DND-41 (cell line): ENCODE measurements around the gene SLC2A10.

Experiments
- CTCF ChIP-seq: IDR thresholded peaks from 2 replicates; pipeline ENCODE4 v1.5.1; 2012; ENCODE audit warnings: borderline replicate concordance, low read length, moderate library complexity, mild to moderate bottlenecking; ENCODE audit not compliant: poor library complexity, severe bottlenecking; ENCODE audit errors: extremely low read depth
- EZH2 ChIP-seq: IDR thresholded peaks from 3 replicates; pipeline ENCODE4 v1.6.1; 2012; ENCODE audit warnings: borderline replicate concordance, low read depth, mild to moderate bottlenecking, moderate library complexity, low read length, inconsistent platforms; ENCODE audit not compliant: severe bottlenecking

GRCh38 chr20:46721476-46721875 lies 12.0 kb downstream of the SLC2A10 start:
- no peak for TF ChIP-seq CTCF
- TF ChIP-seq EZH2: no peak
